HG03575 (cell line): ENCODE measurements around the gene TENT4B.
"Not testable (repeated sequence)": the region's sequence is repeated elsewhere in the genome, so short reads cannot be mapped to it uniquely, and the experiment has no call there.

Experiments
- ATAC-seq: cut with Tn5 transposase; IDR thresholded peaks from one replicate; pipeline ENCODE4 v1.9.1; 2021; ENCODE audit not compliant: unreplicated experiment, insufficient number of reproducible peaks, low FRiP score; ENCODE audit errors: extremely low read depth

The TENT4B gene

DNA sequence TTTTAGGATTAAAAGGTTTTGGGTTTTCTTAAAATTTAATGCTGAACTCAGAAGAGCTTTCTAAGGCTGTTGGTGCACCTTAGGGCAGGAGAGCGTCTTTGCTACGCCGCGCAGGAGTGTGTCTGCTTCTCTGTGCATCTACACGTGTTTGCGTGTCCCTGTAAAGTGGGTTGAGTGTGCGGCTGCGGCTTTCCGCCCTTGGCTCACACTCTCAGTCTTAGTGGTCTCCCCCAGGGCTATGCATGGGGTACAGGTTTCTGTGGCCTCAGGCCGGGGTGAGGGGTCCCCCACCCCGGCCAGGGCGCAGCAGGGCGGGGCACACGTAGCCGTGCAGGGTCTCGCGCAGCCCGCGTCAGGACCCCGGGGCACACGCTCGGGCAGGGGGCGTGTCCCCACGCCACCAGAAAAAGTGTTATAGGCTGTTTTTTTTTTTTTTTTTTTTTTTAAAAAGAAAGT is 727 bp upstream of the TENT4B start:
- peak; percentile 31 for ATAC-seq

DNA sequence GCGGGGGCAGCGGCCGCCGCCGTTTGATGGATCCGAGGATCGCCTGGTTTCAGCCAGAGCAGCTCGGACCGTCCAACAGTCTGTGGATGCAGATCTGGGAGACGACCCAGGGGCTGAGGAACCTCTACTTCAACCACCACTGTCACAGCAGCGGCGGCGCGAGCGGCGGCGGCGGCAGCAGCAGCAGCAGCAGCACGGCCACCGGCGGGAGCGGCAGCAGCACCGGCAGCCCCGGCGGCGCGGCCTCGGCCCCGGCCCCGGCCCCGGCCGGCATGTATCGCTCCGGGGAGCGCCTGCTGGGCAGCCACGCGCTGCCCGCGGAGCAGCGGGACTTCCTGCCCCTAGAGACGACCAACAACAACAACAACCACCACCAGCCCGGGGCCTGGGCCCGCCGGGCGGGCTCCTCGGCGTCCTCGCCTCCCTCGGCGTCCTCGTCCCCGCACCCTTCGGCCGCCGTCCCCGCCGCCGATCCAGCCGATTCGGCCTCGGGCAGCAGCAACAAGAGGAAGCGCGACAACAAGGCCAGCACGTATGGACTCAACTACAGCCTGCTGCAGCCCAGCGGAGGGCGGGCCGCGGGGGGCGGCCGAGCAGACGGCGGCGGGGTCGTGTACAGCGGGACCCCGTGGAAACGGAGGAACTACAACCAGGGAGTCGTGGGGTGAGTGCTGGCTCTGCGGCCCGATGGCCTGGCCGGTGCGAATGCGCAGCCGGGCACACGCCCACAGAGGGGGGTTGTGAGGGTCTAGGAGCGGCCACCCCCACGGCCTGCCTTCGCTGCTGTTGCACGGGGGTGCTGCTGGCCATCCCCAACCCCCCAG is 702 bp downstream of the TENT4B start:
- ATAC-seq = no peak

DNA sequence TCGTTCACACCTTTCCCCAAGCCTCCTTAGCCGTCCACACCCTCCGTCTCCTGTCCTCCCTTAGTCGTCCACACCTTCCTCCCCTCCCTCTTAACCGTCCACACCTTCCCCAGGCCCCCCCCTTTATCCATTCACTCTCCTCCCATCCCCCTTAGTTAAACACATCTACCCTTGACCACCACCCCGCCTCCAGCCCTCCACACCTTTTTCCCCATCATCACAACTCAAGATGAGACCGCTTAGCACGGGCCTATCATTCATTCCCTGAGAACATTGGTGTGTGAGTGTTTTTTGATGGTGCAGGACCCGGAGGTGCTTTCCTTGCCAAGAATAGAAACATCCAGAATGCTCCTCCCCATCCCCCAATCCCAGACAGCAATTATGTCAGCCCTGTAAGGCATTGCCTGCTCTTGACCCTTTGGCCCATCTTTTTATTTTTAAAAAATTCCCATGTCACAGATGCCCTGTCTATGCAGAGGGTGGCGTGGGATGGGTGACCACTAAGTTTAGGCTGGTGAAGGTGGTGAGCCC is 1.4 kb downstream of the TENT4B start:
- no peak for ATAC-seq

- no peak for ATAC-seq
These were observed 2.8 kb downstream of the TENT4B start for GRCh38 chr16:50155925-50156324.

DNA sequence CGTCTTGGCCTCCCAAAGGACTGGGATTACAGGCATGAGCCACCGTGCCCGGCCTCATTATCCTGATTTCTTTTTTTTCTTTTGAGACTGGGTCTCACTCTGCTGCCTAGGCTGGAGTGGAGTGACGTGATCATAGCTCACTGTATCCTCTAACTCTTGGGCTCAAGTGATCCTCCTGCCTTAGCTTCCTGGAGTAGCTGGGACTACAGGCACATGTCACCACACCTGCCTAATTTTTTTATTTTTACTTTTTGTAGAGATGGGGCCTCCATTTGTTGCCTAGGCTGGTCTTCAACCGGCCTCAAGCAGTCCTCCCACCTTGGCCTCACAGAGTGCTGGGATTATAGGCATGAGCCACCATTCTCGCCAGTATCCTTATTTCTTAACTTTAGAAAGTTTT is 3.5 kb downstream of the TENT4B start:
- no peak for ATAC-seq

GRCh38 chr16:50160495-50161164 is 7.5 kb downstream of the TENT4B start:
- ATAC-seq = no peak

DNA sequence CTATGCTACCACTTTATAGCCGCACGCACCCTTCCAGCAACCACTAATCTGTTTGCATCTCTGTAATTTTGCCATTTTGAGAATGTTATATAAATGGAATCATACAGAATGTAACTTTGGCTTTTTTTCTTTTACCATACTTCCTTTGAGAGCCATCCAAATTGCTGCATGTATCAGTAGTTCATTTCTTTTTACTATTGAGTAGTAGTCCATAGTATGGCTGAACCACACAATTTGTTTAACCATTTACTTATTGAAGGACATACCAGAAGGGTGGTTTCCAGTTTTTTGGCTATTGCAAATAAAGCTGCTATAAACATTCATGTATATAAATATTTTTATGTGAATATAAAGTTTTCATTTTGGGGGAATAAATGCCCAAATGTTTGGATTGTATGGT is 8.8 kb downstream of the TENT4B start:
- no peak for ATAC-seq

DNA sequence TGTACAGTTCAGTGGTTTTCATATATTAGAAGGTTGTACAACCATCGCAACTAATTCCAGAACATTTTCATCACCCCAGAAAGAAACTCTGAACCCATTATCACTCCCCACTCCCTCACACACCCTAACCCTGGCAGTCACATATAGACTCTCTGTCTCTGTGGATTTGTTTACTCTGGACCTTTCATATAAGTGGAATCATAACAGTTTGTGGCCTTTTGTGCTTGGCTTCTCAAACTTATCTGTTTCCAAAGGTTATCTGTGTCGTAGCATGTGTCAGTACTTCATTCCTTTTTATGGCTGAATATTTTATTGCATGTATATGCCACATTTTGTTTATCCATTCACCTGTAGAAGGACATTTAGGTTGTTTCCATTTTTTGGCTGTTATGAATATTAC is 12.4 kb downstream of the TENT4B start:
- no peak for ATAC-seq

GRCh38 chr16:50166511-50167500 is 13.7 kb downstream of the TENT4B start:
- ATAC-seq = no peak

DNA sequence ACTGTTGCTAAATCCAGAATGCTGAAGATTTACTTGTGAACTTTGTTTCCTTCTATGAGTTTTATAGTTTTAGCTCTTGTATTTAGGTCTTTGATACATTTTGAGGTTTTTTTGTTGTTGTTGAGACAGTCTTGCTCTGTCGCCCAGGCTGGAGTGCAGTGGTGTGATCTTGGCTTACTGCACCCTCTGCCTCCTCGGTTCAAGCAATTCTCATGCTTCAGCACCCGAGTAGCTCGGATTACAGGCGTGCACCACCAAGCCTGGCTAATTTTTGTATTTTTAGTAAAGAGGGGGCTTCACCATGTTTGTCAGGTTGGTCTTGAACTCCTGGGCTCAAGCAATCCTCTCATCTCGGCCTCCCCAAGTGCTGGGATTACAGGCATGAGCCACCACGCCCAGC is 14.4 kb downstream of the TENT4B start:
- no peak for ATAC-seq

GRCh38 chr16:50169555-50170096 is 16.5 kb downstream of the TENT4B start:
- no peak for ATAC-seq

- ATAC-seq = not testable (repeated sequence)
These were observed 18.7 kb downstream of the TENT4B start for GRCh38 chr16:50171773-50172172.

DNA sequence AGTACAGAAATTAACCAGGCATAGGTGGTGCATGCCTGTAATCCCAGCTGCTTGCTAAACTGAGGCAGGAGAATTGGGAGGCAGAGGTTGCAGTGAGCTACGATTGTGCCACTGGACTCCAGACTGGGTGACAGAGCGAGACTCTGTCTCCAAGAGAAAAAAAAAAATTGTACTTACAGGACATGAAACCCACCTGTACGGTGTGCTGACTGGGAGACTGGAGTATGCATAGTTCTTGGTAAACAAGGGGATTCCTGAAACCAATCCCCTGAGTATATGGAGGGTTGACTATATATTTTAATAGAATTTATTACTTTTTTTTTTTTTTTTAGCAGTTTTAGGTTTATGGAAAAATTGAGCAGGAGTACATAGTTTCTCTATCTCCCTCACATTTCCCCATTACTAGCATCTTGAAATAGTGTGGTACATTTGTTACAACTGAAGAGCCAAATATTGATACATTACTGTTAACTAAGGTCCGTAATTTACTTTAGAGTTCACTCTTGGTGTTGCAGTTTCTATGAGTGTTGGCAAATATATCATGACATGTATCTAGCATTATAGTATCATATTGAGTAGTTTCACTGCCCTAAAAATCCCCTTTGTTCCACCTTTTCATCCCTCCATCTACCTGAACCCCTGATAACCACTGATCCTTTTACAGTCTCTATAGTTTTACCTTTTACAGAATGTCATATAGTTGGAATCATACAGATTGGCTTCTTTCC is 19.3 kb downstream of the TENT4B start:
- ATAC-seq = no peak

GRCh38 chr16:50173316-50173715 is 20.2 kb downstream of the TENT4B start:
- ATAC-seq = no peak

- no peak for ATAC-seq
These were observed 25.4 kb downstream of the TENT4B start for GRCh38 chr16:50178491-50178941.

GRCh38 chr16:50182441-50182840 is 29.3 kb downstream of the TENT4B start:
- no peak for ATAC-seq

DNA sequence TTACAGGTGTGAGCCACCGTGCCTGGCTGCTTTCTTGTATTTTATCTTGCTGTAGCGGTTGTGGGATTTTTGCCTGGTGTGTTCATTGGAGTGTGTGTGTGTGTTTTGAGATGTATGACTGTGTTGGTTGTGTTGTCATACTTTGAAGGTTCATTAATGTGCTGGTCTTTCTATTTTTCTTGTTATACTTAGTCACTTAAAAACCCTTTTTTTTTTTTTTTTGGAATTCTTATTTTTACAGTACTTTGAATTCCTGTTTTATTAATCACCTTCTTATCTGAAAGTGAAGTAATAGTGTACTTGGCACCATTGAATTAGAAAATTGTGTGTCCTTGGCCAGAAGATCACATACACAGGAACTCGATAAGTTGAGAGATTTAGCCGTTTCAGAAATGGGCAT is 30.2 kb downstream of the TENT4B start:
- no peak for ATAC-seq

DNA sequence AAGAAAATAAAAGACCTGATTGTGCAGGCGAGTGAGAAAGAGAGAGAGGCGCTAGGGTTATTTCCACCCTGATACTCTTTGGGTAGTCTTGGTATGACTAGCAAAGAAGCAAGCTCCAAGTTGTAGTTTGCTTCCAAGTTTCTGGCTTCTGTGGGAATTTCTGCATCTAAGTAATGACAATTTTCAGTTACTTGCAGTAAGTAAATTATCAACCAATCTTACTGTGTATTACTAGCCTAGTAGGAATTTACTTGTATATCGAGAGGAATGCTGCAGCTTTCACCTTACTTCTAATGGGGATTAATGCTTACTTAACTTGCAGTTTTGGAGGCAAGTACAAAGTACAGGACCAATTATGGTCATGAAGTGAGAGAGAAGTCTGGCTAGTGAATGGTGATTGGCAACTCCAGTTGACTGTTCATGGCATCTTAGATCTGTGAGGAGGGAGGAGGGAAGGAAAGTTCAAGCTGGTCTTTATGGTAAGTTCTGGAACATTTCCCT is 31.9 kb downstream of the TENT4B start:
- no peak for ATAC-seq
